Globus pallidus (tissue), 1 donor: ENCODE measurements around the gene CYTH4.

Source experiments
- DNase-seq: peaks from one replicate; pipeline ENCODE4 v3.0.0-alpha.2; 2015; ENCODE audit warnings: low spot score

The CYTH4 gene

DNA sequence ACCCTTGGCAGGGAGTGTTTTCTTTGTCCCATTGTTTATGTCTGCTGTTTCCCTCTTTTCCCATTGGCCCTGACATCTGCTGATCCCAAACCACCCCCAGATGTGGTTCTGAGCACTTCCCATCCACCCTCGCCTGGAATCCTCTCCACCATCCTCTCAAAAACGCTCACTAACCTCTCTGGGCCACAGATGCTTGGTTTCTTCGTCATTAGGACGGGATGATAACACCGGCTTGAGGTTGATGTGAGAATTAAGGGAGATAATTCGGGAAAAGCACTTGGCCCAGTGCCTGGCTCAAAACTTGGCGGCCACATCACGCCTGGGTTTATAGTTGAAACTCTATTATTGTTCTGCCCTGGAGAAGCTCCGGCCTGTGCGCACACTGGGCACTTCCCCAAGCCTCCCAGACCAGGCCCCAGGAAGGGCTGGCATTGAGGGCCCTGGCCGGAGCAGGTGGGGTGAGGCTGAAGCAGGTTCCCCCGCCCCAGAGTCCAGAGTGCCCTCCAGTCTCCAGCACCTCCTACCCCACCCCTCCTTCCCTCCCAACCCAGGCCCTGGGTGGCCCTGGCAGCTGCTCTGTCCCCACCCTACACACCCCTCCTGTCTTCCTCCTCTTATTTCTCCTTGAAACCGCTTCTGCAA lies 63.7 kb downstream of the CYTH4 start:
- DNase-seq = no peak

- no peak for DNase-seq
These were observed 64.2 kb downstream of the CYTH4 start for GRCh38 chr22:37346505-37346895.

GRCh38 chr22:37349043-37349814 lies 66.9 kb downstream of the CYTH4 start:
- no peak for DNase-seq

DNA sequence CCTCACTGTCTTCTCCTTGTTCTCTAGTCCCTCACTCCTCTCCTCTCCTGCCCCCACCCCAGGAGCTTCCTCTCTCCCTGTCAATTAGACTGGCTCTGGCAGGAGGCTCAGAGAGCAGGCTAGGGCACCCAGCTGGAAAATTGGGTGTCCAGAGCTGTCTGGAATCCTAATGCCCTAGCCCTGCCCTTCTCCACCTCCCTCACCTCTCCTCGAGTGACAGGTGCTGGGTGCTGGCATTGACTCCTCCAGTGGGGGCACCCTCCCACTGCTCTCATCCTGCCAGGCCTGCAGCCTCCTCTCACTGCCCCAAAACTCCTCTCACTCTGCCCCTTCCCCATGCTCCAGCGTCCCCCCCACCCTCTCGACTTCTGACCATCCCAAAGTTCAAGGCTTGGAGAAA lies 68.9 kb downstream of the CYTH4 start:
- DNase-seq = no peak

- DNase-seq = no peak
These were observed 70.2 kb downstream of the CYTH4 start for GRCh38 chr22:37352481-37352880.

- no peak for DNase-seq
These were observed 71.5 kb downstream of the CYTH4 start for GRCh38 chr22:37353839-37354238.

GRCh38 chr22:37354261-37354660 lies 72.0 kb downstream of the CYTH4 start:
- DNase-seq = no peak

GRCh38 chr22:37354670-37355069 lies 72.4 kb downstream of the CYTH4 start:
- DNase-seq = no peak

GRCh38 chr22:37355174-37355573 lies 72.9 kb downstream of the CYTH4 start:
- DNase-seq = no peak

- no peak for DNase-seq
These were observed 74.6 kb downstream of the CYTH4 start for GRCh38 chr22:37356922-37357321.

DNA sequence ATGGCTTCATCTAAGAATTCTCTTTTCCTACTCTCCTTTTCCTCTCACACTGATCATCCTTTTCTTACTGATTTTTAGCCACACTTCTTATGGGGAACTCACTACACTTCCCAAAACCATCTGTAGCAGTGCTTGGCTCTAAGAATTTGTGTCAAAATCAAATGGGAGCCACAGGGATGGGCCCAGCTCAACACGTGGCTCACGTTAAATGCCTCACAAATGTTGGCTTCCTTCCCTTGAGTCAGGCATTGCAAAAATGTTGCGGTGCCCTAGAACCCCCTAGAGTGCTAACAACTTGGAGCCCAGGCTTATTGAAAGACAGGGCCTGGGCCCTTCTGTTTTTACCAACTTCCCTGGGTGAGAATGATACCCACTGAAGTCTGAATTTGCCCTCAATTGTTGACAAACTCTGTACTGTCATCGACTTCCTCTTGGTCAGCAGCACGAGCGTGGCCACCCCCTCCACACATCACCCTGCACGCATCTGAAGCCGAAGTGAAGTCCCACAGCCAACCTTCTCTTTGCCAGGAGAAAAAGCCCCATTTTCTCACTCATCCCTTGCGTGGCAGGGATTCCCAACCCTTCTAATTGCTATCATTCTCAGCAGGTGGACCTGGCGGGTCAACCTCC lies 75.3 kb downstream of the CYTH4 start:
- no peak for DNase-seq

DNA sequence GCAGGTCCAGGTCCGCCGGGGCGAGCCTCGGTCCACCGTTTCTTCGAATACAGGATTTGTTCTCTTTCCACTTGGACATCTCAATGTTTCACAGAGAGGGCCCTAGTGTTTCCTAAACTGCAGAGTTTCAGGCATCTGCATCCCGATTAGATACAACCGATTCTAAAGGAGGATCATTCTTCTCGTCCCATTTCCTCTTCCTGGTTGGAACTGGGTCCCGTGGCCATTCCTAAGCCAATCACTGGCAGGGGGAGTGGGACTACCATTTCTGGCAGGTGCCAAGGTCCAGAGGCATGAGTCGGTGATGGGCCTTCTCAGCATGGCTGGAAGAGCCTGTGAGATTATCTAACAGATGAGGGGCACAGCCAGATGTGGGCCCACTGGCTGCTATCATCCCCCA lies 76.1 kb downstream of the CYTH4 start:
- no peak for DNase-seq

- no peak for DNase-seq
These were observed 76.6 kb downstream of the CYTH4 start for GRCh38 chr22:37358917-37359316.

DNA sequence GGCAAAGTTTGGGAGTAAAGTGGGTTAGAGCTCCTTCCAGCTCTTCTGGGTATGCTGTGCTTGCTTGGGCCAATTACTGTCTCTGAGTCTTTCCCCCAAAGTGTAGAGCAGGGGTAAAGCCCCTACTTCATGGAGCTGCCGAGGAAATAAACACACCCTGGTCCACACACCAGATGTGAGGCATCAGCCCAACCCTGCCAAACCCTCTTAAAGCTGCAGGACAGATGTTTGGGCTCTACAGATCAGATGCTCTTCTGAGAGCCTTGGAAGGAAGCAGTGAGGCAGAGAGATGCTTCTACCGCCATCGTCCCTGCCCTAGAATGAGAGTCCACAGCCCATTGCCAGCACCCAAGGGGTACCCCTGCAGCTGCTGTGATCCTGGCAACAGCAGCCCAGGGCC lies 80.3 kb downstream of the CYTH4 start:
- DNase-seq = no peak

GRCh38 chr22:37363261-37363992 lies 81.1 kb downstream of the CYTH4 start:
- DNase-seq = no peak
